Duodenal mucosa (tissue), 2 donors: ENCODE data around the gene IFT122.

Experiments
- H3K27ac ChIP-seq: one replicate; pipeline ENCODE4 v1.7.0; 2013; ENCODE audit warnings: low read depth, low read length
- H3K27me3 ChIP-seq, 2 donors: one replicate each; pipeline ENCODE4 v1.7.0; 2013; ENCODE audit warnings: low read length in 2 of 2, control low read depth in 1 of 2; ENCODE audit not compliant: insufficient read depth in 2 of 2, control insufficient read depth in 1 of 2
- H3K36me3 ChIP-seq, 2 donors: one replicate each; pipeline ENCODE4 v1.7.0; 2013; ENCODE audit warnings: low read length in 2 of 2, control low read depth in 1 of 2; ENCODE audit not compliant: insufficient read depth in 2 of 2, control insufficient read depth in 1 of 2
- H3K4me1 ChIP-seq, 2 donors: one replicate each; pipeline ENCODE4 v1.7.0; 2013; ENCODE audit warnings: low read length in 2 of 2, control low read depth in 1 of 2; ENCODE audit not compliant: insufficient read depth in 2 of 2, control insufficient read depth in 1 of 2
- H3K4me3 ChIP-seq, 2 donors: one replicate each; pipeline ENCODE4 v1.7.0; 2013; ENCODE audit warnings: low read length in 2 of 2, low read depth in 1 of 2
- H3K9ac ChIP-seq, 2 donors: one replicate each; pipeline ENCODE4 v1.7.0; 2013; ENCODE audit warnings: low read length in 2 of 2, low read depth in 1 of 2
- H3K9me3 ChIP-seq, 2 donors: one replicate each; pipeline ENCODE4 v1.7.0; 2013; ENCODE audit warnings: low read length in 2 of 2, control low read depth in 1 of 2; ENCODE audit not compliant: control insufficient read depth in 1 of 2

The IFT122 gene

DNA sequence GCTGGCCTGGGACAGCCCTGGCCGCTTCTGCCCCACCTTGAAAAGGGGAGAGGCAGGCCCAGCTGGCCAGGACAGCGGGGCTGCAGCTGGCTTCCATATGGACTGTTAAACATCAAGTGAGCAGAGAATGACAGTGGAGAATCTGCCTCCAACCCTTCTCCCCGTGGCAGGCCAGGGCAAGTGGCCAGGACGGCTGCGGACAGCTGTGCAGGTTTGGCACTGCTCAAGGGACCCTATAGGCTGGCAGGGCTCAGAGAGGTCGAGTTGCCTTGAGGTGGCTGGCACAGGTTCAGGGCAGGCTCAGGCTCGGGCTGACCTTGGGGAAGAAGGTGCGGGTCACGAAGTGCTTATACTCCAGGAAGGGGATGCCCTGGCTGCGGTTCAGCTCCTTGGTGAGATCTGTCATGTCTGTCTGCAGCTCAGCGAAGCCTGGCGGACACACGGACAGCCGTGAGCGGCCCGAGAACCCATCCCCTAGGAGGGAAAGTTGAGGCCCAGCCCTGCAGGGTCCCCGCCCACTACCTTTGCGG is 127.2 kb downstream of the IFT122 start:
- peaks cover 0 to 29% of the 10 kb centered on the region in 2 donors for H3K36me3 ChIP-seq
- no peak overlapping the region for H3K9ac ChIP-seq
- peaks cover 0 to 3% of the 10 kb centered on the region in 2 donors for H3K4me1 ChIP-seq
- no peak overlapping the region for H3K27ac ChIP-seq
- H3K4me3 ChIP-seq = no peak overlapping the region
- H3K27me3 ChIP-seq = no peaks in the 10 kb centered on the region
- H3K9me3 ChIP-seq = no peaks in the 10 kb centered on the region

- peaks cover 0 to 22% of the 10 kb centered on the region in 2 donors for H3K36me3 ChIP-seq
- H3K4me1 ChIP-seq = peaks cover 0 to 3% of the 10 kb centered on the region in 2 donors
- H3K27me3 ChIP-seq = no peaks in the 10 kb centered on the region
- H3K9me3 ChIP-seq = no peaks in the 10 kb centered on the region
- no peak overlapping the region for H3K27ac ChIP-seq
- no peak overlapping the region for H3K9ac ChIP-seq
- no peak overlapping the region for H3K4me3 ChIP-seq
Observed at GRCh38 chr3:129567939-129568338, 127.9 kb downstream of the IFT122 start.

- H3K36me3 ChIP-seq = peaks cover 0 to 21% of the 10 kb centered on the region in 2 donors
Observed at GRCh38 chr3:129569856-129570255, 129.8 kb downstream of the IFT122 start.

More at GRCh38 chr3:129569856-129570255, 129.8 kb downstream of the IFT122 start:
- Histone ChIP-seq H3K27ac (no peak overlapping the region), H3K4me1 (peaks cover 0 to 3% of the 10 kb centered on the region in 2 donors), H3K27me3 (no peaks in the 10 kb centered on the region), H3K9ac (no peak overlapping the region), H3K4me3 (no peak overlapping the region), H3K9me3 (no peaks in the 10 kb centered on the region)
